Measurements from ENCODE around the gene H3-3A. TPM values are rescaled to one million over a fixed set of nuclear protein-coding genes. Genes with fewer than 3 reads are reported as not detected.

Gene H3-3A
- total RNA-seq, 1 experiment from 2014 or later: 635 TPM

DNA sequence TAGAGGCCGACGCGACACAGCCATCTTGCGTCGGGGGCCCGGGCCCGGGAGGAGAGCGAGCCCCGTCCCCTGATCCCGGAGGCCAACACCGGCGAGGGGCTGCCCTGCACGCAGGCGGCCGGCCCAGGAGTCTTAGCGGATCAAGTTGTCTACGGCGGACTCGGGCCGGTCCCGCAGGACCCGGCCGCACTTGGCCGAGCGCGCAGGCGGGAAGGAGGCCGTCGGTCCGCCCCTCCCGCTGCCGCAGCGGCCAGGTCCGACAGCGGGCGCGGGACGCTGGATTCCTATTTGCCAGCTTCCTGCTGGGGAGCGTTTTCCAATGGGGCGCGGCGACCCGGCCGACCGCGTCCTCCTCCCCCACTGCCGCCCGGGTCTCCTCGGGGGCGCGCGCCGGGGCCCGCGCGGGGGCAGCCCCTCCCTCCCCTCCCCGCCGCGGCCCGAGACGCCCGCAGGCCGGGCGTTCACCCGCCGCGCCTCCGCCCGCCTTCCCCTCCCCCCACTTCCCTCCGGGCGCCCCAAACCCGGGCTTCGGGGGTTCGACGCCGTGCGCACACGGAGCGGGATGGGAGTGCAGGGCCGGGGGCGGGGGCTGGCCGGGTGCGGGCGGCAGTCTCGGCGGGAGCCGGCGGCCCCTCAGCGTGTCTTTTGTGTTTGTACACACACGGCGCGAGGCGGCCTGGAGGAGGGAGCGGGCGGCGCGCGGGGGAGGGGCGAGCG is 517 bp upstream of the H3-3A start:
- Mint-ChIP-seq H3K27ac (ENCODE audit: low read depth, unreplicated experiment) (peak overlapping the region; percentile 99), H3K4me1 (ENCODE audit: insufficient read depth, unreplicated experiment) (peaks cover 35% of the 10 kb centered on the region), H3K27me3 (ENCODE audit: insufficient read depth, unreplicated experiment) (no peaks in the 10 kb centered on the region), H3K36me3 (ENCODE audit: insufficient read depth, unreplicated experiment) (peaks cover 63% of the 10 kb centered on the region), H3K4me3 (ENCODE audit: unreplicated experiment) (peak overlapping the region; percentile 100), H3K9me3 (ENCODE audit: unreplicated experiment) (no peaks in the 10 kb centered on the region)
- ChIA-PET POLR2A (interaction anchor here (0.5 to 5.1 kb wide), 73 partner anchors 10 to 1732 kb away, joined by 3 to 153 read pairs (median 6); partner anchors contain the start of genes ENAH, LBR, LIN9 and NVL), CTCF (interaction anchor here (0.8 to 2.6 kb wide), 8 partner anchors 12 to 588 kb away, joined by 3 to 9 read pairs (median 4); no protein-coding TSS in a partner anchor)
- TF ChIP-seq, protein P1, sequence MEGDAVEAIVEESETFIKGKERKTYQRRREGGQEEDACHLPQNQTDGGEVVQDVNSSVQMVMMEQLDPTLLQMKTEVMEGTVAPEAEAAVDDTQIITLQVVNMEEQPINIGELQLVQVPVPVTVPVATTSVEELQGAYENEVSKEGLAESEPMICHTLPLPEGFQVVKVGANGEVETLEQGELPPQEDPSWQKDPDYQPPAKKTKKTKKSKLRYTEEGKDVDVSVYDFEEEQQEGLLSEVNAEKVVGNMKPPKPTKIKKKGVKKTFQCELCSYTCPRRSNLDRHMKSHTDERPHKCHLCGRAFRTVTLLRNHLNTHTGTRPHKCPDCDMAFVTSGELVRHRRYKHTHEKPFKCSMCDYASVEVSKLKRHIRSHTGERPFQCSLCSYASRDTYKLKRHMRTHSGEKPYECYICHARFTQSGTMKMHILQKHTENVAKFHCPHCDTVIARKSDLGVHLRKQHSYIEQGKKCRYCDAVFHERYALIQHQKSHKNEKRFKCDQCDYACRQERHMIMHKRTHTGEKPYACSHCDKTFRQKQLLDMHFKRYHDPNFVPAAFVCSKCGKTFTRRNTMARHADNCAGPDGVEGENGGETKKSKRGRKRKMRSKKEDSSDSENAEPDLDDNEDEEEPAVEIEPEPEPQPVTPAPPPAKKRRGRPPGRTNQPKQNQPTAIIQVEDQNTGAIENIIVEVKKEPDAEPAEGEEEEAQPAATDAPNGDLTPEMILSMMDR (IDR thresholded peaks at IDR 0.05; ENCODE audit: unreplicated experiment): no peak
- peak; percentile 93 for DNase-seq (ENCODE audit: unreplicated experiment)
- no TSS peak for BruUV-seq (replicated peaks)
- intact Hi-C loops (cut with micrococcal nuclease): loop anchor here (1.0 to 10.0 kb wide), 6 partner anchors 27 to 405 kb away; partner anchors contain the start of genes ACBD3, PARP1 and SDE2

DNA sequence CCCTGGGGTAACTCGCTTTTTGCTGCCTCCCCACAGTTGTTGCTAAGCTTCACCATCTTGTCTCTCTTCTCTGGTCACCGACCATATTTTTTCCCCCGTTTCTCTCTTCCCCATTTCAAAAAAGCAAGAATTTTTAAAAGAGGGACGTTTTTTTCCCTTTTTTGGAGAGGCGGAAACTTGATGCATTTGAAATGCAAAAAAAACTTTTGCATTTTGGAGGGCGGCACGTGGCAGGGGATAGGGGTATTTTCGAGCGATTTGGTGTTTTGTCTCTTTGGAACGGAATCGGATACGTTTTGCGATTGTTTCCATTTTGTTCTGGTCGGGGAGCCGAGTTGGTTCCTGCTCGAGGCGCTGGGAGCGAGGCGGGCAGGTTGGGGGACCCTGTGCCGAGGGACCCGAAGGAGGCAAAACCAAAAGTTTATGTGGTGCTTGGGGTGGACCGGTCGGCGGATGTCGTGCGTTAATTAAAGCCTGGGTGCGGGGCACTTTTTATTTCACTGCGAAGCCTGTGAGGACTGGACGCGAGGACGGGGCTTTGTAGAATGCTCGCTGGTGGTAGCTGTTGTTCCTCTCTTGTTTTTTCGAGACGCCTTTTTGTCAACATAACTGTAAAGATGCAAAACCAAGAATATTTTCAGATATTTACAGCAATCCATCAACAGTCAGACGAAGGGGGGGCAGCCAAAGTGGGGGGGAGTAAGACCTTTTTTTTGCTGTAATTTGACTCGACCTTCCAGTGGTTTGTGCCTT is 884 bp downstream of the H3-3A start:
- peak overlapping the region; percentile 99 for H3K27ac Mint-ChIP-seq (ENCODE audit: low read depth, unreplicated experiment)
- TF ChIP-seq, protein P1 (IDR thresholded peaks at IDR 0.05; ENCODE audit: unreplicated experiment): no peak
- peaks cover 72% of the 10 kb centered on the region for H3K36me3 Mint-ChIP-seq (ENCODE audit: insufficient read depth, unreplicated experiment)
- POLR2A ChIA-PET: interaction anchor here (0.6 to 5.1 kb wide), 57 partner anchors 10 to 1734 kb away, joined by 3 to 153 read pairs (median 7); partner anchors contain the start of genes ENAH, LBR, LIN9 and NVL
- H3K27me3 Mint-ChIP-seq (ENCODE audit: insufficient read depth, unreplicated experiment): no peaks in the 10 kb centered on the region
- CTCF ChIA-PET: interaction anchor here (0.6 to 1.9 kb wide), 12 partner anchors 17 to 589 kb away, joined by 3 to 6 read pairs (median 3); no protein-coding TSS in a partner anchor
- H3K9me3 Mint-ChIP-seq (ENCODE audit: unreplicated experiment): no peaks in the 10 kb centered on the region
- peaks cover 35% of the 10 kb centered on the region for H3K4me1 Mint-ChIP-seq (ENCODE audit: insufficient read depth, unreplicated experiment)
- intact Hi-C loops (cut with micrococcal nuclease): loop anchor here (2.0 to 10.0 kb wide), 5 partner anchors 25 to 406 kb away; partner anchors contain the start of genes ACBD3 and PARP1
- TSS peak; percentile 39 for BruUV-seq (replicated peaks)
- DNase-seq (ENCODE audit: unreplicated experiment): peak; percentile 69
- peak overlapping the region; percentile 100 for H3K4me3 Mint-ChIP-seq (ENCODE audit: unreplicated experiment)

DNA sequence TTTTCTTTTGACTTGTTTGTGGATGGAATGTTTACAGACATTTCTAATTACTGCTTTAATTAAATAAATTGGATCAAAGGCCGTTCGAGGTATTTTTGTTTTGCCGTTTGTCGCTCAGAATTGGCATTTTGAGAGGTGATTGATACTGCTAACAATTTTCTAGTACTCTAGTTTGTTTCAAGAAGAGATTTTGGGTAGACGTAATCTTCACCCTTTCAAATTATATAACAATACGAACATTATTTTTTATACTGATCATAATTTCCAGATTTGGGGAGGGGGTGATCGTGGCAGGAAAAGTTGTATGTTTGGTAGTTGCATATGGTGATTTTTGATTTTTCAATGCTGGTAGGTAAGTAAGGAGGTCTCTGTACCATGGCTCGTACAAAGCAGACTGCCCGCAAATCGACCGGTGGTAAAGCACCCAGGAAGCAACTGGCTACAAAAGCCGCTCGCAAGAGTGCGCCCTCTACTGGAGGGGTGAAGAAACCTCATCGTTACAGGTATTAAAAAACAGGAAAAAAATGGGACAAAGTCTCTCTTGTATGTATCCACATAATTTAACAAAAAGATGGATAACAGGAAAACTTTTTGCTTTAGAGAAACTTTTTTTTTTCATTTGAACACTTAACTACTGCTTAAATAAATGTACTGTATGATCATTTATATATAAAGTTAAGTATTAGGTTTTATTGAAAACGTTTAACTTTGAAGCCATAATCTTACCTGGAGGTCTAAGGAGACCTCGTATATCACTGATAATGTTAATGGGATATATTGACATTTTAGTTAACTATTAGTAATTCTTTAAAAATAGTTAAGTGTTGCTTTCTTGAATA is 1.7 kb downstream of the H3-3A start:
- no peaks in the 10 kb centered on the region for H3K27me3 Mint-ChIP-seq (ENCODE audit: insufficient read depth, unreplicated experiment)
- ChIA-PET CTCF (interaction anchor here (0.6 to 6.9 kb wide), 68 partner anchors 9 to 1692 kb away, joined by 3 to 134 read pairs (median 4); partner anchors contain the start of genes LIN9, PARP1 and SDE2), POLR2A (interaction anchor here (0.6 to 7.2 kb wide), 52 partner anchors 9 to 1640 kb away, joined by 3 to 153 read pairs (median 6); partner anchors contain the start of genes LIN9, PARP1, SDE2 and TMEM63A)
- no TSS peak for BruUV-seq (replicated peaks)
- intact Hi-C loops (cut with micrococcal nuclease): loop anchor here (1.0 to 10.0 kb wide), 9 partner anchors 19 to 589 kb away; partner anchors contain the start of genes ACBD3 and PARP1
- peaks cover 72% of the 10 kb centered on the region for H3K36me3 Mint-ChIP-seq (ENCODE audit: insufficient read depth, unreplicated experiment)
- peak overlapping the region; percentile 100 for H3K4me3 Mint-ChIP-seq (ENCODE audit: unreplicated experiment)
- DNase-seq (ENCODE audit: unreplicated experiment): peak; percentile 51
- H3K27ac Mint-ChIP-seq (ENCODE audit: low read depth, unreplicated experiment): peak overlapping the region; percentile 99
- TF ChIP-seq, protein P1 (IDR thresholded peaks at IDR 0.05; ENCODE audit: unreplicated experiment): peak; percentile 94
- peaks cover 41% of the 10 kb centered on the region for H3K4me1 Mint-ChIP-seq (ENCODE audit: insufficient read depth, unreplicated experiment)
- no peaks in the 10 kb centered on the region for H3K9me3 Mint-ChIP-seq (ENCODE audit: unreplicated experiment)
